ENCODE results near the gene ZNF230.
A peak's percentile ranks its signal among the peaks of the same experiment; 100 is the strongest.

The ZNF230 gene

GRCh38 chr19:44005973-44006372 lies 3.2 kb downstream of the ZNF230 start:
- ChIA-PET POLR2A (no interaction called here), CTCF (no interaction called here)

GRCh38 chr19:44007473-44007872 lies 4.7 kb downstream of the ZNF230 start:
- no peak for TF ChIP-seq CTCF (IDR thresholded peaks at IDR 0.05; ENCODE audit: insufficient read depth, low read length, missing control alignments)
- no peak for DNase-seq (ENCODE audit: low read depth, low spot score)
- POLR2A ChIA-PET = no interaction called here
- CTCF ChIA-PET = interaction anchor here (1.0 kb wide), 1 partner anchor 21 kb away, joined by 3 read pairs; no protein-coding TSS in a partner anchor
- no peak overlapping the region for H3K4me3 ChIP-seq (ENCODE audit: low read depth, low read length)

More at GRCh38 chr19:44005973-44006372, 3.2 kb downstream of the ZNF230 start:
- TF ChIP-seq CTCF (IDR thresholded peaks at IDR 0.05; ENCODE audit: insufficient read depth, low read length, missing control alignments) = no peak
- no peak for DNase-seq (ENCODE audit: low read depth, low spot score)
- H3K4me3 ChIP-seq (ENCODE audit: low read depth, low read length) = no peak overlapping the region

- DNase-seq (ENCODE audit: low read depth, low spot score) = no peak
- ChIA-PET CTCF (interaction anchor here (1.0 kb wide), 1 partner anchor 9 kb away, joined by 3 read pairs; no protein-coding TSS in a partner anchor), POLR2A (no interaction called here)
- H3K4me3 ChIP-seq (ENCODE audit: low read depth, low read length) = no peak overlapping the region
- no peak for TF ChIP-seq CTCF (IDR thresholded peaks at IDR 0.05; ENCODE audit: insufficient read depth, low read length, missing control alignments)
Measured at GRCh38 chr19:44010468-44010867, 7.7 kb downstream of the ZNF230 start.

- ChIA-PET POLR2A (no interaction called here), CTCF (interaction anchor here (1.1 kb wide), 1 partner anchor 9 kb away, joined by 3 read pairs; no protein-coding TSS in a partner anchor)
- DNase-seq (ENCODE audit: low read depth, low spot score) = no peak
- no peak for TF ChIP-seq CTCF (IDR thresholded peaks at IDR 0.05; ENCODE audit: insufficient read depth, low read length, missing control alignments)
- no peak overlapping the region for H3K4me3 ChIP-seq (ENCODE audit: low read depth, low read length)
Measured at GRCh38 chr19:44019498-44019897, 16.7 kb downstream of the ZNF230 start.

- TF ChIP-seq CTCF (IDR thresholded peaks at IDR 0.05; ENCODE audit: insufficient read depth, low read length, missing control alignments) = no peak
- ChIA-PET POLR2A (no interaction called here), CTCF (no interaction called here)
- DNase-seq (ENCODE audit: low read depth, low spot score) = no peak
- H3K4me3 ChIP-seq (ENCODE audit: low read depth, low read length) = no peak overlapping the region
Measured at GRCh38 chr19:44021221-44021620, 18.5 kb downstream of the ZNF230 start.

GRCh38 chr19:44024900-44025216 lies 22.1 kb downstream of the ZNF230 start:
- ChIA-PET POLR2A (interaction anchor here (1.1 kb wide), 1 partner anchor 90 kb away, joined by 4 read pairs; the partner anchor contains the start of gene ZNF45), CTCF (interaction anchor here (1.2 kb wide), 1 partner anchor 23 kb away, joined by 4 read pairs; no protein-coding TSS in a partner anchor)
- no peak for TF ChIP-seq CTCF (IDR thresholded peaks at IDR 0.05; ENCODE audit: insufficient read depth, low read length, missing control alignments)
- H3K4me3 ChIP-seq (ENCODE audit: low read depth, low read length) = peak overlapping the region; percentile 90
- DNase-seq (ENCODE audit: low read depth, low spot score) = no peak
